HepG2 (cell line): ENCODE measurements around the gene AOX1. TPM values are rescaled to one million over a fixed set of nuclear protein-coding genes. Genes with fewer than 3 reads are reported as not detected.
"Not testable (repeated sequence)": the region's sequence is repeated elsewhere in the genome, so short reads cannot be mapped to it uniquely, and the experiment has no call there.

ENCODE experiments used
- ATAC-seq: fragments of 200-7000 bp; cut with Tn5 transposase; 3 replicates; pipeline ENCODE4 v1.9.1; 2020; ENCODE audit warnings: mild to moderate bottlenecking, moderate library complexity
- BruUV-seq: library from RNA; stranded (reverse); fragments of 400-500 nt; replicated peaks from 2 replicates; lab custom pipeline; 2021; lab: Mats Ljungman, UMichigan
- CTCF ChIA-PET: fragments of 300-600 bp; formaldehyde crosslinking; extraction: SDS; loops from one replicate; lab custom pipeline; 2021; ENCODE audit warnings: low total read pairs, inconsistent platforms, low intra/inter-chr PET ratio; lab: Yijun Ruan, JAX
- POLR2A ChIA-PET: fragments of 350-600 bp; sonication (Branson Sonifier 250); formaldehyde crosslinking; loops from one replicate; lab custom pipeline; 2020; ENCODE audit warnings: antibody characterized with exemption, inconsistent platforms; lab: Yijun Ruan, JAX
- DNase-seq: peaks from one replicate; pipeline ENCODE4 v3.0.0-alpha.2; 2015; ENCODE audit warnings: low spot score
- FAIRE-seq: peaks from 3 replicates; lab custom pipeline; 2011; peaks lifted over from hg19 to GRCh38; lab: Jason Lieb, UNC
- H2AFZ ChIP-seq: one replicate; pipeline ENCODE4 v1.6.1; 2011; ENCODE audit warnings: low read length, inconsistent platforms
- H3K27ac ChIP-seq: fragments of 300-600 bp; 3 replicates; pipeline ENCODE4 v1.8.0; 2011; ENCODE audit warnings: mixed run types, mild to moderate bottlenecking, mixed read lengths, low read length, inconsistent platforms; ENCODE audit not compliant: insufficient read depth; ENCODE audit errors: extremely low read length
- H3K27me3 ChIP-seq, 2 experiments: fragments of 200-600 bp in 1 of 2; 2 replicates in 1 of 2; 3 replicates in 1 of 2; pipeline versions ENCODE4 v1.6.0 to v1.8.0; 2011; ENCODE audit warnings: low read length in 2 of 2, mild to moderate bottlenecking in 2 of 2, moderate library complexity in 2 of 2, inconsistent platforms in 1 of 2; ENCODE audit not compliant: insufficient read depth in 2 of 2, control insufficient read depth in 1 of 2
- H3K36me3 ChIP-seq, 2 experiments: fragments of 200-600 bp in 1 of 2; replicated peaks in 1 of 2; 2 replicates in 1 of 2; 3 replicates in 1 of 2; pipeline versions ENCODE4 v1.5.1 to v1.8.0; 2011; ENCODE audit warnings: low read length in 2 of 2, inconsistent platforms in 1 of 2; ENCODE audit not compliant: insufficient read depth in 2 of 2, control insufficient read depth in 1 of 2
- H3K4me1 ChIP-seq: 2 replicates; pipeline ENCODE4 v1.5.1; 2012; ENCODE audit warnings: low read length, inconsistent platforms; ENCODE audit not compliant: insufficient read depth
- H3K4me2 ChIP-seq: 2 replicates; pipeline ENCODE4 v1.6.0; 2011; ENCODE audit warnings: low read depth, low read length, inconsistent platforms
- H3K4me3 ChIP-seq, 3 experiments: fragments of 200-600 bp in 1 of 3; sonication (generic), shearing (Covaris generic) in 1 of 3; replicated peaks in 1 of 3; 2 replicates each; pipeline ENCODE4 v1.5.1; 2011 to 2016; ENCODE audit warnings: low read length in 3 of 3, inconsistent platforms in 2 of 3, low read depth in 2 of 3, mild to moderate bottlenecking in 2 of 3, control low read depth in 1 of 3, mixed read lengths in 1 of 3; ENCODE audit not compliant: insufficient read depth in 1 of 3
- H3K79me2 ChIP-seq: one replicate; pipeline ENCODE4 v1.6.1; 2011; ENCODE audit warnings: low read length, inconsistent platforms; ENCODE audit not compliant: insufficient read depth
- H3K9ac ChIP-seq: 2 replicates; pipeline ENCODE4 v1.6.0; 2011; ENCODE audit warnings: mild to moderate bottlenecking, low read depth, low read length, inconsistent platforms; ENCODE audit not compliant: insufficient read depth
- H3K9me3 ChIP-seq: 2 replicates; pipeline ENCODE4 v1.5.1; 2012; ENCODE audit warnings: mild to moderate bottlenecking, low read length
- H4K20me1 ChIP-seq: 2 replicates; pipeline ENCODE4 v1.6.0; 2011; ENCODE audit warnings: inconsistent platforms, mild to moderate bottlenecking, low read length, moderate library complexity; ENCODE audit not compliant: insufficient read depth
- HHEX ChIP-seq: IDR thresholded peaks from 2 replicates; pipeline ENCODE4 v1.6.1; 2016; ENCODE audit warnings: control low read depth
- ZIK1 ChIP-seq: sonication (generic); formaldehyde crosslinking; IDR thresholded peaks from 2 replicates; pipeline ENCODE4 v1.5.0; 2020; ENCODE audit warnings: mild to moderate bottlenecking, low read depth, missing genetic modification reagents, borderline replicate concordance
- ZNF318 ChIP-seq: sonication (generic); formaldehyde crosslinking; IDR thresholded peaks from 2 replicates; pipeline ENCODE4 v1.4.0; 2020; ENCODE audit warnings: mild to moderate bottlenecking, missing genetic modification reagents
- ZNF766 ChIP-seq: sonication (generic); formaldehyde crosslinking; IDR thresholded peaks from 2 replicates; pipeline ENCODE4 v1.5.0; 2020; ENCODE audit warnings: missing genetic modification reagents, borderline replicate concordance
- WGBS: methylation state at CpG from one replicate; pipeline ENCODE4 v1.1.6; 2017; ENCODE audit warnings: low lambda C conversion rate; 5-methylcytosine and 5-hydroxymethylcytosine counted together
- in situ Hi-C: cut with HindIII; loops from 2 replicates; pipeline ENCODE4 v1.10.0; 2017; ENCODE audit warnings: low pct_unique_long_range_greater_than_20kb; ENCODE audit not compliant: extremely low pct_ligation_motif_present
- intact Hi-C: fragments of 100-400 bp; cut with micrococcal nuclease; formaldehyde crosslinking; loops from one replicate; pipeline ENCODE4 v1.10.0; 2022; ENCODE audit not compliant: unreplicated experiment
- polyA plus RNA-seq, 8 experiments: library from polyadenylated mRNA; depleted of rRNA in 3 of 8; stranded (reverse) in 7 of 8; unstranded in 1 of 8; fragments of >200 nt; fragmentation: Illumina TruSeq in 4 of 8; extraction: Trizol in 4 of 8; gene quantifications; 2 replicates each; pipeline versions ENCODE4 v1.2.1 to v1.2.3, GENCODE V29; 2011 to 2016; ENCODE audit warnings: low read depth in 4 of 8, missing spikeins in 1 of 8, mixed read lengths in 1 of 8; ENCODE audit not compliant: insufficient read depth in 1 of 8
- total RNA-seq, 5 experiments: library from RNA; depleted of rRNA; stranded (reverse); fragments of >200 nt; fragmentation: Illumina TruSeq; extraction: Trizol; gene quantifications; 2 replicates each; pipeline ENCODE4 v1.2.3, GENCODE V29; 2016; ENCODE audit warnings: low read depth in 1 of 5

The AOX1 gene
- total and polyA plus RNA-seq, 2 of the 13 experiments (the other 11 are each of a cell fraction or from before 2014, with no cell fraction given) = 9.2 to 18.0 TPM

- TF ChIP-seq ZNF318 (CRISPR knock-in tag) = no peak
- TF ChIP-seq HHEX = no peak
- no peak for TF ChIP-seq ZNF766
- no peak for TF ChIP-seq ZIK1 (CRISPR knock-in tag)
Observed at GRCh38 chr2:200627110-200627770, 41.4 kb downstream of the AOX1 start (continued).

GRCh38 chr2:200628461-200628860 is 42.6 kb downstream of the AOX1 start:
- CTCF ChIA-PET, H3K36me3 ChIP-seq, POLR2A ChIA-PET, H3K9me3 ChIP-seq, H3K27me3 ChIP-seq, ATAC-seq, H3K27ac ChIP-seq, BruUV-seq, H3K4me2 ChIP-seq, FAIRE-seq, H3K79me2 ChIP-seq, H2AFZ ChIP-seq, H4K20me1 ChIP-seq, H3K4me3 ChIP-seq, DNase-seq, in situ Hi-C loops, H3K9ac ChIP-seq: not testable (repeated sequence)
- 88% methylated on average over 4 of the region's 4 CpGs for WGBS
- intact Hi-C loops = loop anchor here (5.0 kb wide), 1 partner anchor 41 kb away; the partner anchor contains the start of gene AOX1
- peaks cover 11% of the 10 kb centered on the region for H3K4me1 ChIP-seq
